Right renal pelvis (tissue), 4 donors: ENCODE results near the gene FPR2. TPM values are rescaled to one million over a fixed set of nuclear protein-coding genes. Genes with fewer than 3 reads are reported as not detected.
"Not testable (repeated sequence)": the region's sequence is repeated elsewhere in the genome, so short reads cannot be mapped to it uniquely, and the experiment has no call there.

Experiments
- DNase-seq, 4 donors: peaks; one replicate each; pipeline ENCODE4 v3.0.0-alpha.2; 2013; ENCODE audit warnings: low read depth in 4 of 4, low spot score in 3 of 4, missing footprints in 1 of 4
- polyA plus RNA-seq, 4 donors: library from polyadenylated mRNA; unstranded; fragments of 120-200 nt; gene quantifications; one replicate each; pipeline ENCODE4 v1.2.1, GENCODE V29; 2013; ENCODE audit not compliant: insufficient read length in 4 of 4

FPR2 gene
- polyA plus RNA-seq, 4 donors = 0.22 to 0.34 (median 0.25) TPM; not detected in 1

GRCh38 chr19:51803519-51803918 is 42.5 kb downstream of the FPR2 start:
- DNase-seq = no peak

GRCh38 chr19:51803967-51804366 is 43.0 kb downstream of the FPR2 start:
- DNase-seq = no peak

DNA sequence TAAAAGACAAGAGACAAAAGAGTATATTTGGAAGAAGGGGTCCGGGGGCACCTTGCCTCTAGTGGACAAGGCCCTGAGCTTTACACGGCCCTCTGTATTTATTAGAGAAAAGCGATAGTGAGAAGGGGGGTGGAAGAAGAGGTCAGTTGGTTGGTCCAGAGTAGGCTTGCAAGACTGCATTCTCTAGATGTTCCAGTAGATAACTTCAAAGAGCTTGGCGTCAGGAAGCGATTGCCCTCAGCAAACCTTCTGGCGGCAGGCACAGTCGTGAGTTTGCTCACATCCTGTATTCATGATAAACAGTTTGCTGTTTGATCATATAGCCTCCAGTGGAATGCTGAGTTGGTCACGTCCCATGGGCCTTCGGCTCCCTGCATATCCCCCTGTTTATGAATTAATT is 43.8 kb downstream of the FPR2 start:
- not testable (repeated sequence) for DNase-seq

DNA sequence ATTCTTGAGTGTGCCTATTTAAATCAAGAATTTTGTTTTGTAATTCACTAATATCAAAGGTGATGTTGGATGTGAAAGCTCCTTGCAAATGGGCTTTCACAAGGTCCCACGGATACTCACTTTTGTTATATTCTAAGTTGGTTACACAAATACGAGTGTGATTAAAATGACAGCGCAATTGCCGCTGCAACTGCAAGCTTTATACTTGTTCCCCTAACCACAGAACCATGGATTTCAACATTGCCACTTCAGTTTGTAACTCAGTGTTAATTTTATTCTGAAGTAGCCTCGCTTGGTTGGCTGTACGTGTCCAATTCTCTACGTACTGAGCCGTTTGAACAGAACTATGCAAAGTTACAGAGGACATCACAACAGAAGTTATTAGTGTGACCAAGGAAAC is 44.4 kb downstream of the FPR2 start:
- not testable (repeated sequence) for DNase-seq

GRCh38 chr19:51806571-51806970 is 45.6 kb downstream of the FPR2 start:
- not testable (repeated sequence) for DNase-seq

DNA sequence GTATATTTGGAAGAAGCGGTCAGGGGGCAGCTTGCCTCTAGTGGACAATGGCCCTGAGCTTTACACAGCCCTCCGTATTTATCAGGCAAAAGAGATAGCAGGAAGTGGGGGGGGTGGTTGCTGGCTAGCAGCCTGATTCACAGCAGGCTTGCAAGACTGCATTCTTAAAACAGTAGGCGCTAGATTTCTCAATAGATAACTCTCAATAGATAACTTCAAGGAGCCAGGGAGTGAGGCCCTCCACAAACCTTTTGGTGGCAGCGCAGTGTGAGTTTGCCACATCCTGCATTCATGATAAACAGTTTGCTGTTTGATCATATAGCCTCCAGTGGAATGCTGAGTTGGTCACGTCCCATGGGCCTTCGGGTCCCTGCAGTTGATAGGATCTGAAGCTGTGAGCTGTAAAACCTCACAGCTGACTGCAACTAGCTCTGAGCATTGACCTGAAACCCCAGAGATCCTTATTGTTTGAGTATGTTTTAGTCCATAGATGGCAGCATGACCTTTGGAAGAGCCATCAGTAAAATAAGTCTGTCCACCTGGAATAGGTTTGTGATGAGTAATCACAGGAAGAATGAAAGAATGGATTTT is 46.2 kb downstream of the FPR2 start:
- no peak for DNase-seq

- DNase-seq = no peak
Observed at GRCh38 chr19:51807925-51808324, 46.9 kb downstream of the FPR2 start.

GRCh38 chr19:51808333-51808986 is 47.5 kb downstream of the FPR2 start:
- no peak for DNase-seq

- DNase-seq = no peak
Observed at GRCh38 chr19:51809787-51810186, 48.8 kb downstream of the FPR2 start.

GRCh38 chr19:51810223-51810622 is 49.2 kb downstream of the FPR2 start:
- no peak for DNase-seq

DNA sequence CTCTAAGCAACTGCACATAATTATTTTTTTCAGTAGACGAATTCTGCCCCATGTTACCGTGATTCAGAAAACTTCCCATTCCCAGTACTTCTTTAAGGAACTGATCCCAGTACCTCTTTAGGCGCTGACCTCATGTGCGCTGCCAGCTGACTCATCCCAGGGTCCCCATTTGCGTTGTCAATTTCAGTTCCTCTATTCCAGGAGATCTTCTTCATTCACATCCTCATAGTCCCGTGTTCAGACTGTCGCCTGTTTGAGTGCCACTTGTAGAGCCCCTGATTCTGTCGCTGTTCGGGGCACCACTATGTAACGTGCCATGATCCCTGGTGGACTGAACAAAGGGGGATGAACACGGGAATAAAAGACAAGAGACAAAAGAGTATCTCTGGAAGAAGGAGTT is 50.4 kb downstream of the FPR2 start:
- DNase-seq = no peak

- no peak for DNase-seq
Observed at GRCh38 chr19:51815043-51815442, 54.1 kb downstream of the FPR2 start.

DNA sequence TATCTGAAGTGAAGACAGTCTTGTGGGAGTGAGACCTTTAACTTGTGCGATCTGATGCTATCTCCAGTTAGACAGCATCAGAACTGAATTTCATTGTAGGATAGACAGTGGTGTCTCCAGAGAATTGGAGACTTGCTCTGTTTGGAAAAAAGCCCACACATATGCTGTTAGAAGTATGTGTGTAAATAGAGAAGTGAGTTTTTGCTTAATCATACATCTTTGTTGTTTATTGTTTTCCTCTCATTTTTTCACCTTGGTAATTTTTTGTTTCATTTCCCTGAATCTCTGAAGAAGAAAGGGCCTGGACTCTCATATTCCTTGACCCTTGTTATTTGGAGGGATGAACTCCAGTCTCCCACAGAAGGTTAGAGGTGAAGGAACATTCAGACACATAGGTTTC is 55.7 kb downstream of the FPR2 start:
- DNase-seq = no peak

DNA sequence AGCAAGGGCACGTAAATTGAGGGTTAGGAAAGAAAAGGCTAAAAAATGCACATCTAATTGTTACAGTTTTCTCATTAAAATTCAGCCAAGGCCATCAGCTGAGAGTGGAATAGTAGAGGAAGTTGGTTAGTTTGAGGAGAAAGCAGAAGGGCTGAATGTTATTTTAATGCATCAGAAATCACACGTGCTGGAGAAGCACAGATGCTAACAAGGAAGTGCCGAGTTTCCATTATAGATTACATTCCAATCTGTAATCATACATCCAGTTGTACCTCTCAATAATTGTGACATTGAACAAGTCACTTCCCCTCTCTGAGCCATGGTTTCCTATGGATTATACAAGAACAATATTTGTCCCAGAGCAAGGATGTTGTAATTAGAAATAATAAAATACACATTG is 59.0 kb downstream of the FPR2 start:
- DNase-seq = no peak

Other genes with a start within 250 kb of the FPR2 start
- under 1 TPM in 3 of 4 donors, not detected in 1; 0.12 to 0.25 (median 0.19) TPM for gene SIGLEC6, start 229.5 kb upstream of the FPR2 start, polyA plus RNA-seq
- gene ZNF175, start 189.9 kb upstream of the FPR2 start, polyA plus RNA-seq = 10 to 100 TPM; 14.6 to 19.9 (median 17.6) TPM
- gene SIGLEC5, start 130.8 kb upstream of the FPR2 start, polyA plus RNA-seq = under 1 TPM in 3 of 4 donors, not detected in 1; 0.10 to 0.53 (median 0.22) TPM
- gene SIGLEC14, start 114.4 kb upstream of the FPR2 start, polyA plus RNA-seq = 1 to 10 TPM in 2 of 4 donors, under 1 TPM in 1, not detected in 1; 0.91 to 1.6 (median 1.5) TPM
- 10 to 100 TPM; 12.3 to 19.4 (median 15.7) TPM for gene SPACA6, start 67.8 kb upstream of the FPR2 start, polyA plus RNA-seq
- under 1 TPM in 3 of 4 donors, not detected in 1; 0.05 to 0.13 (median 0.10) TPM for gene HAS1, start 37.2 kb upstream of the FPR2 start, polyA plus RNA-seq
- gene FPR1, start 9.3 kb upstream of the FPR2 start, polyA plus RNA-seq = 1 to 10 TPM in 3 of 4 donors, under 1 TPM in 1; 0.54 to 3.7 (median 1.3) TPM
- gene FPR3, start 34.0 kb downstream of the FPR2 start, polyA plus RNA-seq = under 1 TPM; 0.33 to 0.70 (median 0.42) TPM
- gene ZNF577, start 126.8 kb downstream of the FPR2 start, polyA plus RNA-seq = 10 to 100 TPM; 35.6 to 46.7 (median 43.1) TPM
- gene ZNF649, start 143.8 kb downstream of the FPR2 start, polyA plus RNA-seq = 10 to 100 TPM; 26.5 to 31.0 (median 28.8) TPM
- 10 to 100 TPM; 10.9 to 16.4 (median 15.0) TPM for gene ZNF613, start 166.3 kb downstream of the FPR2 start, polyA plus RNA-seq
- gene ZNF350, start 225.7 kb downstream of the FPR2 start, polyA plus RNA-seq = 10 to 100 TPM; 16.2 to 18.6 (median 17.2) TPM
- 10 to 100 TPM; 14.9 to 19.3 (median 18.1) TPM for gene ZNF615, start 247.0 kb downstream of the FPR2 start, polyA plus RNA-seq